Measurements from ENCODE around the gene MAPK8IP3.

MAPK8IP3 gene

DNA sequence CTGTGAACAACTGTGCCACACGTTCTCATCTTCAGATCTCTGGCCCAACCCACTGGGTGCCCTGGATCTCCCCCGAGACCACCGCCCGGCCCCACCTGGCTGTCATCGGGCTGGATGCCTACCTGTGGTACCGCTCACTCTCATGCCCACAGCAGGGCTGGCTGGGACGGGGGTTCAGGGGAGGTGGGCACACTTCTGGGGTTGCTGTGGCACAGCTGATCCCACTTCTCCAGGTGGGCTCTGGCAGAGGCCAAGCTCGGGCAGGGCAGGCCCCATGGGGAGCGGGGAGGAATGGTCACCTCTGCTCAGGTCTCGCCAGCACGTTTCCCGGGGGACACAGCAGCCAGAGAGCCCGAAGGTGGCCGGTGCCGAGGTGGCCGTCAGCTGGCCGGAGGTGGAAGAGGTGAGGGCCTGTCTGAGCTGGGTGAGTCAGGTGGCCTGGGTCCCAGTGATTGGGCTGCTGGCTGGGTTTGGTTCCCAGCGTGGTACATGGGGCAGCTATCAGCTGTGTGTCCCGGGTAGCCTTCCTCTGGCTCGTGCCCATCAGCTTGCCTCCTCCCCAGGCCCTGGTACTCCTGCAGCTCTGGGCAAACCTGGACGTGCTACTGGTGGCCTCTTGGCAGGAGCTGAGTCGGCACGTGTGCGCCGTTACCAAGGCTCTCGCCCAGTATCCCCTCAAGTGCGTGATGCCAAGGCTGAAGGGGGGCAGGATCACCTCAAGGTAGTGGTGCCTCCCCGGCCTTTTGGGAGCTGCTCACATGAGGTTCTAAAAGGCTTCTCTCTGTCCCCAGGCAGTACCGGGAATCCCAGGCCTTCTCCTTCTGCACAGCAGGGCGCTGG, 69.2 kb downstream of the MAPK8IP3 start:
- no peak for DNase-seq

DNA sequence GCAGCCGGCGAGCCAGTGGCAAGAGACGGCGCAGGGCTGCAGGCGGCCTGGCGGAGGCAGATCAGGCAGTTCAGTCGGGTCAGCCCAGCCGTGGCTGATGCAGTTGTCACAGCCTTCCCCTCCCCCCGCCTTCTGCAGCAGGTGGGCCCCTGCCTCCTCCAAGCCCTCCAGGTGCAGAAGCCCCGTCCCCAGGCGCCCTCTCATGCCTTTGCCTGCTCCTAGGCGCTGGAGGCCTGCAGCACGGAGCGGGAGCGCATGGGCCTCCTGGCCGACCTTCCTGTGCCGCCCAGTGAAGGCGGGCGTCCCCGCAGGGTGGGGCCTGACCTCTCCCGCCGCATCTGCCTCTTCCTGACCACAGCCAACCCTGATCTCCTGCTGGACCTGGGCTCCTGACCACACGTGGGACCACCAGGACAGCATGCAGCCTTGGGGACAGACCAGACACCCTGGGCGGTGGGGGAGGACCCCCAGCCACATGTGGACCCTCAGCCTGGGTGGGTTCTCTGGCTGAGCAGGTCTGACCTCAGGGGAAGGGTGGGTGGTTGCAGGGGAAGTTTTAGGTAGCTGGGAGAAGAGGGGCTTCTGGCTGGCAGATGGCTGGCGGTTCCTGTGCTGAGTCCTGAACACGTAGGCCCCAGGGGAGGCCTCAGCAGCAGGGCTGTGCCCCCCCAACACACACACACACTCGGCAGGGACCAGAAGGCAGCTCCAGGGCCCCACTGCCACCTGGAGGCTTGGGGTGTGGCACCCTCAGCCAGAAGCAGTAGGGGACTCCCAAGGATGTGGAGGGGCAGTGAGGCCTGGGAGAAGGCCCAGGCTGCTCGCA, 70.1 kb downstream of the MAPK8IP3 start:
- DNase-seq, result no peak

DNA sequence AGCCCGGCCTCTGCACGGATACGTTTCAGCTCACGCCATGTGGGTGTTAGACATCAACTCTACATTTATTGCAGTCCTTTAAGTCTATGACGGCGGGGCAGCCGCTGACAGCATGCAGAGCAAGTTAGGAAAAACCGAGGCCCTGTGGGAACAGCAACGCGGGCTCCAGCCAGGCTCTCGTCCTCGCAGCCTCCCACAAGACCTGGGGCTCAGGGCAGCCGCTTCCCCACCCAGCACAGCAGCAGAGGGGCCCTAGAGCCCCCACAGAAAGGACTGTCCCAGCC, 70.6 kb downstream of the MAPK8IP3 start:
- no peak for DNase-seq

DNA sequence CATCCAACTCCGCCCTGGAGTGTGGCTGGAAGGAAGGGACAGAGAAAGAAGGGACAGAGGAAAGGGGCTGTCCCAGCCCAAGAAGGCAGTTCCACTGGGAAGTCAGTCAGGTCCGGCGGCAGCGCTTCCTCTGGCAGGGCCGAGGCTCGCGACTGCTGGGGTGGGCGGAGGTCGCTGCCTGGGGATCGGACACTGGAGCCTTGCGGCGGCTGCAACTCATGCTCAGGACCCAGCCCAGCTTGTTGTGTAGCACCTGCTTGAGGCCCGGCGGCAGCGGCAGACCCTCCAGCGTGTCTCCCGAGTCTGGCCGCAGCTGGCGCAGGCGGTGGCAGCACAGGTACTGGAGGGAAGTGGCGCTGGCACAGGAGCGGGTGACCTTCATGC, 71.0 kb downstream of the MAPK8IP3 start:
- DNase-seq, result no peak

DNA sequence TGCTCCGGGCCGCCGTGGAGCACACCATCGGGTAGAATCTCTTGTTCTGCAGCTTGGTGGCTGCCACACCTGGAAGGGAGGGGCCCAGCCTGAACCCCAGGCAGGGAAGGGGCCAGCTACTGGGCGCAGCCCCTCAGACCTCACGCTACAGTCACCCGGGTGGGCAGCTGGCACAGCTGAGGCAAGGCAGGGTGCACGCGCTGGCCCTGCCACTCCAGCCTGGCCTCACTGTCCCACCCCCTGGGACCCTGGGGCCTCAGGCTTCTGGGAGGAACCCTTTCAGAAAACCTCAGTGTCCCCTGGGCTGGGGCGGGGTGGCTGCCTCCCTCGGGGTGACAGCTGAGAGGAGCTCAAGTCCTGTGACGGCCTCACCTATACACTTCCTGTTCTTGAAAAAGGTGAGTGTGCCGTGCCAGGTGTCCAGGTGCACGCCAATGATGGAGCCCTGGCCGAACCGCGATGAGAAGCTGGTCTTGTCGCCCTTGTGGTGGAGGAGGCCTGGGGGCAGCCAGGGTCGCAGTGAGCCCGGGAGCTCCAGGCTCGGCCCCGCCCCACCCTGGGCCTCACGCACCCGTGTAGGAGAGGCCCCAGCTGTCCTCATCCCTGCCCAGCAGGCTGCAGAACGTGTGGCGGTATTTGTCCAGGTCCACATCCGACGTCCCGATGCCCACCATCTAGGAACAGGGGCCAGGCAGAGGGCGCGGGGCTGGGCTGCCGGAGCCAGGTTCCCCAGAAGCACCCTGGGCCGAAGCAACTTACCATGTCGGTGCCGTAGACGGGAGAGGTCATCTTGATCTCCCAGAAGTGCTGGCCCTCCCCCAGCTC, 71.6 kb downstream of the MAPK8IP3 start:
- no peak for DNase-seq

DNA sequence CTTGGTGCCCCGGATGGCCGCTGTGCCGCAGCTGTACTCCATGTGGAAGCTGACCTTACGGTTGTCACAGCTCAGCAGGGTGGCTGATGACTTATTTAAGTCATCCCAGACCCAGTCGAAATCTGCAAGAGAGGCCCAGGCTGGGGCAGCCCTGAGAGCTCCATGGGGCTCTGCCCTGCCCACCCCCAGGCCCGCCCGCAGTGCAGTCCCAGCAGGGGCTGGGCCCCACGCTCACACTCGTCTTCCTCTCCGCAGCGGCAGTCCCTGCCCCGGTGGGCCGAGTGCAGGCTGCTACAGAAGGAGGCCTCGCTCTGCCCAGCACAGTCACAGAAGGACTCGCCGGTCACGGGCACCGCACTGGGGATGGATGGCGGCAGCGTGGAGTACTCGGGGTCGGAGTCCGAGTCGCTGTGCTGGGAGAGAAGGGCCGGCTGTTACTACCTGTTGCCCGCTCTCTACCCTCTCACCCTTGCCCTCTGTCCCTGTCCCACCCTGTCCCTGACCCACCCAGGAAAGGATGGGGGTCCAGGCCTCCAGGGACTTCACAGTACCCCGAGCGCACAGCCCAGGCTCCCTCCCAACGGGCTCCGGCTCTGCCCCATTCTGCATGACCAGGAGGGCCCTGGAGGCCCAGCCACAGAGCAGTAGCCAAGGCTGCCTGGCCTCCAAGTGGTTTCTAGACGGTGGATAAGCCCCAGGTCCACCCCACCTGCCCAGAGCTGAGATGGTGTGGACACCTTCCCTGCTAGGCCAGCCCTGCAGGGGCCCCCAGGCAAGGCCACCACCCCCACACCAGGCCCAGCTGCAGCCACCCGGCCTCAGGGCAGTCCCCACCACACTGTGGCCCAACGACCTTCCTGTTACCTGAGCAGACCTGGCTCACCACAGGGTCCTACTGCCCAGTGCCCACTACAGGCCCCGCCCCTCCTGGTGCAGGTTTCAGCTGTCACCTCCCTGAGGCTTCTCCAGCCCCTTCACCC, 72.5 kb downstream of the MAPK8IP3 start:
- no peak for DNase-seq

DNA sequence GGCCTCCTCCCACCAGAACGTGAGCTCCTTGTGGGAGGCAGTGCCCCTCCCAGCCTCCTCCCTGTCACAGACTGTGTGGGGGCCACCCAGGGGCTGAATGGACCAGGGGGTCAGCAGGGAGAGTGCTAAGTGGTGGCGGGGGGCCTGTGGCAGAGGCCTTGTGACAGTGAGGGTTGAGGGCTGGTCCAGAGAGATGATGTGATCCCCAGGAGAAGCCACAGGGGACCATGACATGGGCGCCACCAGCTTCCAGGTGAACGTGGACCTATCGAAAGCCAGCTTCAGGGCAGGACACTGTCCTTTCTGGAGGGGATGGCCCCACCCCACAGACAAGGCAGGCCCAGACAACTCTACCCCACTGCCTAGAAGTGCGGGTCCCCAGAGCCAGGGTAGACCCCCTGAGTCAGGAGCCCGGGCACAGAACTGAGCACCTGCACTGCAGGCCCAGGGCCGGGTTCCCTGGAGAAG, 73.3 kb downstream of the MAPK8IP3 start:
- no peak for DNase-seq

DNA sequence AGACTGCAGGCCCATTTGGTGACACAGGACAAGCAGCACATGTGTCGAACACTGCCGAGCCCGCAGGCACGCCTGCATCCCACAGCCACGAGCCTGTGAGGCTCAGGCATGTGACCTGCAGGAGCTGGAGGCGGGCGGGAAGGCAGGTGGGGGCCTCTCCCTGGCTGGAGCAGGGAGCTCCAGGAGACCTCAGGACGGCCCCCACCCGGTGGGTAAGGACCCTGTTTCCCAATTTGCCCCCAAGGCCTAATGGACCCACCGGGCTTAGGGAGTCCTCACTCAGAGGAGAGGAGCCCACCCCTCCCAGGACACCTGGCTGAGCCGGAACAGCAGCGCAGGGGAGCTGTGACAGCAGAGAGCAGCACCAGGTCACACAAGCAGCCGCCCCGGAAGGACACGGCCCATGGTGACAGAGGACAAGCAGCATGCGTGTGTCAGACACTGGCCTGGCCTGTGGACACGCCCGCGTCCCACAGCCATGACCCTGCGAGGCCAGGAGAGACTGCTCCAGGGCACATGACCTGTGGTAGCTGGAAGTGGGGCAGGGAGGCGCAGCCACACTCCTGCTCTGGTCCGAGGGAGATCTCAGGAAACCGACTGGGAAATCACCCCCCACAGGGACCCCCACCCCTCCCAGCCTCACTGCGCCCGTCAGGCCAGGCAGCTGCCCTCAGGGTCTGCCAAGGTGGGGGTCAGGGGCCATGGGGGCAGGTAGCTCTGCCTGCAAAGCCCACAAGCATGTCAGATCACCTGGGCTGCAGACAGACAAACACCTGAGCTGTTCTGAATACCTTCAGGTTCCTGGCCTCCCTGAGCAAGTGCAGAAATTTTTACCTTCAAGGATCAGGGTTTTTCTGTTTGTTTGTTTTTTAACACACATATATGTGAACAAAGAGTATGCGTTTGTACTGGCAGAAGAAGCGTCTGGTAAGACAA, 74.0 kb downstream of the MAPK8IP3 start:
- DNase-seq, result no peak

DNA sequence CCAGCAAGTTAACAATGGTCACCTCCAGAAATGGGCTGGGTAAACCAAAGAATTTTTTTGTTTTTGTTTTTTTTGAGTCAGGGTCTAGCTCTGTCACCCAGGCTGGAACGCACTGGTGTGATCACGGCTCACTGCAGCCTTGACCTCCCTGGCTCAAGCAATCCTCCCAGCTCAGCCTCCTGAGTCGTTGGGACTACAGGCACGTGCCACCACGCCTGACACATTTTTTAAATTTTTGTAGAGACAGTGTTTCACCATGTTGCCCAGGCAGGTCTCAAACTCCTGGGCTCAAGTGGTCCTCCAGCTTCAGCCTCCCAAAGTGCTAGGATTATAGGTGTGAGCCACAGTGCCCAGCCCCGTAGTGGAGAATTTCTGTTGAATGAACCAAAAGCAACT, 74.7 kb downstream of the MAPK8IP3 start:
- DNase-seq, result no peak

DNA sequence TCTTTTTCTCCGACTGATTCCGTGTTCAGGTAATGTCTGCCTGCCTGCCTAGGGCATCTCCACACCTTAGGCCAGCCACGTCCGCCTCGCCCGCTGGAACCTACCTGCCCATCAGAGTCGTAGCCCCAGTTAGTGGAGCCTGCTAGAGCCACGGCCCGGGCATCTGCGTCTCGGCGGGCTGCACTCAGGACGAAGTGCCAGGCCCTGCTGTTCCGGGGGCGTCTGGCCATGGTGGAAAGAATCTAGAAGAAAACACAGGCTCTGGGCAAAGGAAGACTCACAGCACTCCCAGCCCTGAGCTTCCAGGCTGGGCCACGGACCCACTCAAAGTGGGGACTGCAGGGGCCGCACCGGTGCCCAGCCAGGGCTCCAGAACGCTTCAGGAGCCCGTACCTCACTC, 75.3 kb downstream of the MAPK8IP3 start:
- DNase-seq, result no peak

DNA sequence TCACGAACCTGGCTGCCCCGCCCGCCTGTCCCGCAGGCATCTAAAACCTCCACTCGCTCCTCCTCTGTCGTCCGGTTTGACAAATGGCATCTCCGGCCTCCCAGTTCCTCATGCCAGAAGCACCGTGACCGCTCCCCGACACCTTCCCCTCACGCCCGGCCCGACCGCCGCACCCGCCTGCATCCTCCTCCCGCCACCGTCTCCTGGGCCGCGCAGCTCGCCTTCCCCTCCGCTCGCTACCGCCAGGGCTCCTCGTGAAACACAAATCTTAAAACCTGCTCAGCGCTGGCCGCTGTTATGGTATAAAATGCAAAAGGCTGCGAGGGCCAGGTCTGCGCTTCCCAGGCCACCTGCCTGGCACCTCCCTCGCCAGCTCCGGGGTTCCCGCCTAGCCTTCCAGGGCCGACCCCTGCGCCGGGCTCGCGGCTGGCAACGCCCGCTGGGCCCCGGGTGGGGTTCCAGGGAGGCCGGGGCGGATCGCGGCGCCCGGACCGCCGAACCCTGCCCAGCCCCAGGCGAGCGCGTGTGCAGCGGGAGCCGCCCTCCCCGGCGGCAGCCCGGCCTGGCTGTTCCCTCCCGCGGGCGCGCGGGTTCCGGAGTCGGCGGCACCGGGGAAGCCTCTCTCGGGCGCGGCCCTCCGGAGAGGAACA, 75.9 kb downstream of the MAPK8IP3 start:
- peak; percentile 32 for DNase-seq

DNA sequence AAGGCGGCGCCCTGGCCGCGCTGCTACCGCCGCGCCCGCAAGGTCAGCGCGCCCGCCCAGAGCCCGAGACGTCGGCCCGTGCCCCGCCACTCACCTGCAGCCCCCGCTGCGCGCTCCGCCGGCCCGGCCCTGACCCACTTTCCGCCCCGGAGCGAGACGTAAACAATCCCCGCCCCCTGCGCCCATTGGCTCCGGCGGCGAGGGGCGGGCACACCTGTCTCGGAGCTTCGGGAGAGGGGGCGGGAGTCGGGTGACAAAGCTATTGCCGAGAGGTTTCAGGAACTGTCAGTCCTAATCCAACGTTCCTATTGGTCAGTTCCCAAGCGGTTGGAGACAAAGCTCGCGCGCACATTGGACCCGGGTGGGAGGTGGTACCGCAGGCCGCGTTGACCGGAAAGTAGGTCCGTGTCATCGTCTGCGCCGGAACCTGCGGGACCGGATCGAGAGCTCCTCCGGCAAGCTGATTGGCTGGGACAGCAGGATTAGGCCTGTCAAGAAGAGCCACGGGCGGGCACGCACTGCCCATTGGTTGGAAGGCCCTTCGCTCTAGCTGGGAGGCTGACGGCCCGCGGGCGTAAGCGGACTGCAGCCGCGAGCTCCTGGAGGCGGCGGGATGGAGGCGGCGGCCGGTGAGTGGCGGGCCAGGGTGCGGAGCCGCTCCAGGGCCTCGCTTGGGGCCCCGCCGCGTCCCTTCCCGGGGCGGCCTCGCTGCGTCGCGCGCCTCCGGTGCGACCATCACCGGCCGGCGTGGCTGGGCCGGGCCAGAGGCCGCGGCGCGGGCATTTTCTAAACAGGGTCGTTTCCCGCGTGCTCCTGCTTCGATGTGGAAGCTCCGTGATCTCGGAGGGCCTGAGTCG, 76.6 kb downstream of the MAPK8IP3 start, which contains the start of the genes NUBP2 and SPSB3:
Gene NUBP2, plus strand, starts transcription at position 553 of the 857 bp plus-strand sequence. Its CDS starts 61 bp downstream, at position 614.
Gene SPSB3, minus strand, starts transcription at position 164 of the 857 bp plus-strand sequence. CDS start 1,088 bp downstream, outside the sequence.
- DNase-seq, result peak; percentile 100

DNA sequence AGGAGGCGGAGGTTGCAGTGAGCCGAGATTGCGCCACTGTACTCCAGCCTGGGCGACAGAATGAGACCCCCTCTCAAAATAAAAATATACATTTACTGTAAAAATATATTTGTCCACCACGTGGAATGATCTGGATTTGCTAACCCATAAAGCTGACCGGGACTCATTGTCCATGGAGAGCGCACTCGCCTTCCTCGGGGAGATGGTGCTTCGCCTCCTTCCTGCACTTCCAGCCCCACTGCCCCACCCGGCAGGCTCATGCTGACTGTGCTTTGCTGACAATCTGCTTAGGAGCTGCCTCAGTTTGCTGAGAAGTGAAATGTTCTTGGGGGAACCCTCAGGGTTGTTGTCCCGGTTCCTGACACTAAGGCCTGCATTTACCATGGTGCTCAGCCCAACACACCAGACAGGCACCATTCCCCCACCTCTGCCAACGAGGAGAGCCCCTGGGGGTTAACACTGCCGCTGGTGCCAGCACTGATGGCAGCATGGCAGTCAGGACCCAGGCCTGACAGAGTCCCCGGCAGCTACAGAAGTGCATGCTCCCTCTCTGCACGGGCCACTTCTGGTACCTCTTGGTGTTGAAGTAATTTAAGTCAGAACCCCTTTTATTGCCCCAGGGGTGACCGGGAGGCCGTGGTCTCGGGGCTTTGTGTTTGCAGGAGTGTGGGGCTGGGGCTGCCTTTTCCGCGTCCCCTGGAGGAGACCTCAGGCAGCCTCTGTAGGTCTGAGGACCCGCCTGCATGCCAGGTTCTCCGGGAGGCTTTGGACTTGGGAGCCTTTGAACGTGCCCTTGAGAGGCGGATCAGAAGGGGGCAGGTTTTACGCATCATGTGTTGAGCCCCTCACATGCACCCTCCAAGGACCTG, 79.2 kb downstream of the MAPK8IP3 start:
- no peak for DNase-seq

DNA sequence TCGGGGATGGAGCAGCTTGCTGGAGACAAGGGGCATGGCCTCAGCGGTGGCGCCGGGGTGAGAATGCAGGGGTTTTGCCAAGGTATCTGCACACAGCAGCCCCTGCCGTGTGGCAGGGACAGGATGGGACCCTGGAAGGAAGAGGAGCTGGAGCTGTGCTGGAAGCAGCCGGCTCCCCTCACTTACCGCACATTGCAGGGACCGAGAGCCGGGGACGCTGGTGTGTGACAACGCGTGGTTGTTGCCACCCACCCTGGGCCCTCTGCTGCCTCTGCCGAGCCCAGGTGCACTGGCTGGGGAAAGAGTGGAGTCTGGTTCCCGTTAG, 79.8 kb downstream of the MAPK8IP3 start:
- DNase-seq, result no peak

DNA sequence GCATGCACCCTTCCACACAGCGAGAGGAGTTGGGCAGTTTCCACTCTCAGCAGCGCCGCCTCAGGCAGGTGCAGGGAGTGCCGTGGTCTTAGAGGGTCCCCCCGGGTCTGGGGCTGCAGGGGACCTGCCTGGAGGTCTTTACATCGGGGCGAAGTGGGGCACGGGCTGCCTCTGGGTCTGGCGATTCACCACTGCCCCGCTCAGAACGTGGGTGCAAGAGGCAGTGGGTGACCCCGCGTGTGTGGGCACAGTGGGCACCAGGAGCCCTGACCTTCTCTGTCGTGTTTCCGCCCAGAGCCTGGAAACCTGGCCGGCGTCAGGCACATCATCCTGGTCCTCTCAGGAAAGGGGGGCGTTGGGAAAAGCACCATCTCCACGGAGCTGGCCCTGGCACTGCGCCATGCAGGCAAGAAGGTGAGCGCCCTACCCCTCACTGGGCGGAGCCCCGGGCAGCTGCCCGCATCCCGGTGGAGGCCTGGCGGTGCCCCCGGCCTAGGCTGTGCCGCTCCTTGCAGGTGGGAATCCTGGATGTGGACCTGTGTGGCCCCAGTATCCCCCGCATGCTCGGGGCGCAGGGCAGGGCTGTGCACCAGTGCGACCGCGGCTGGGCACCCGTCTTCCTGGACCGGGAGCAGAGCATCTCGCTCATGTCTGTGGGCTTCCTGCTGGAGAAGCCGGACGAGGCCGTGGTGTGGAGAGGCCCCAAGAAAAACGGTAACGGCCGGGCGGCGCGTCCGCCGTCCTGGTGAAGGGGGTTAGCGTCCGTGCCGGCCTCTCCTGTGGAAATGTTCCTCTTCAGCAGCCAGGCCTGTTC, 80.5 kb downstream of the MAPK8IP3 start:
- DNase-seq, result no peak

DNA sequence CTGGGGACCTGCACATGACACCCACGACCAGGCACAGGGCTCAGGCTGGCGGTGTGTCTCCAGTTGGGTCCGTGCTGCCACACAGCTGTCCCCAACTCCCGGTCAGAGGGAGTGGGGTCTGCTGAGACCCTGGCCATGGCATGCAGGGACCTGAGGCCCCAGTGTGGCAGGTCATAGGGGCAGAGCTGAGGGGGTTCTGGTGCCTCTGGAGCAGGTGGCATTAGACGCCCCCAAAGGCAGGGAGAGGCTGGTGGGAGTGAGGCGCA, 81.0 kb downstream of the MAPK8IP3 start:
- DNase-seq, result no peak

DNA sequence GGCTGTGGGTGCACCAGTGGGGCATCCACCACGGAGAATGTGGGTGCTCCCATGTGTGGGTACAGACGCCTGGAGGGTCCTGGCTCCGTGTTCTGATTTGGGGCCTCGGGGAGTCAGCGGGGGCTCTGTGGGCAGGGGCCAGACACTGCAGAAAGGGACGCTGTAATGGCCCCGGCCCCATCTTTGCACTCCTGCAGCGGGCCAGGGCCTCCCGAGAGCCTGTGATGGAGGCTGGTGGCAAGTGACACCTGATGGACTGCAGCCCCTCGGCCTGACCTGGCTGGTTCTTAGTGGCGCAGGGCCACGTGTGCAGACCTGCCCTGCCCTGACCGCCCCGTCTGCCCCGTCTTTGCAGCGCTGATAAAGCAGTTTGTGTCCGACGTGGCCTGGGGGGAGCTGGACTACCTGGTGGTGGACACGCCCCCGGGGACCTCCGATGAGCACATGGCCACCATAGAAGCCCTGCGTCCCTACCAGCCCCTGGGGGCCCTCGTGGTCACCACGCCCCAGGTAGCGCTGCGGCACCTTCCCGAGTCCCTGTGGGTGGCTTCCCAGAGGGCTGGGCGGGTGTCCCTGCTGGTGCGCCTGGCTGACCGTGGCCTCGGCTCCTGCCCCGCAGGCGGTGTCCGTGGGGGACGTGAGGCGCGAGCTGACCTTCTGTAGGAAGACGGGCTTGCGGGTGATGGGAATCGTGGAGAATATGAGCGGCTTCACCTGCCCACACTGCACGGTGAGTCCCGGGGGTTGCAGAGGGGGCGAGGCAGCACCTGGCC, 81.5 kb downstream of the MAPK8IP3 start:
- no peak for DNase-seq

All from activated CD4-positive, alpha-beta T cell treated with anti-CD3 and anti-CD28 coated beads, Interleukin-2, Interleukin-6, amounts not matched to agents 100 ng/mL and 50 ng/mL, durations not matched to agents 16 hours and 8 hours (primary cell).